HCT116 (cell line): ENCODE measurements around the gene AGAP1.

Source experiments
- POLR2A ChIP-seq: IDR thresholded peaks from 2 replicates; pipeline ENCODE4 v1.7.0; 2011; ENCODE audit warnings: borderline replicate concordance; ENCODE audit not compliant: insufficient read depth, insufficient read length; ENCODE audit errors: extremely low read depth
- POLR2AphosphoS5 ChIP-seq: IDR thresholded peaks from 2 replicates; pipeline ENCODE4 v1.6.1; 2011; ENCODE audit warnings: mild to moderate bottlenecking, low read depth, low read length, moderate library complexity
- RAD21 ChIP-seq: IDR thresholded peaks from 2 replicates; pipeline ENCODE4 v1.6.1; 2012; ENCODE audit warnings: low read depth, mild to moderate bottlenecking
- SRF ChIP-seq: IDR thresholded peaks from 2 replicates; pipeline ENCODE4 v1.6.1; 2012; ENCODE audit warnings: low read depth
- ZFX ChIP-seq: fragments of 450-650 bp; IDR thresholded peaks from 2 replicates; pipeline ENCODE4 v1.6.1; 2017
- TF ChIP-seq, protein P1 (sequence below), 3 experiments: fragments of 200-600 bp in 1 of 3; sonication (generic) in 1 of 3; IDR thresholded peaks in 2 of 3; conservative IDR thresholded peaks in 1 of 3; 2 replicates each; pipeline ENCODE4 v1.5.1; 2012 to 2017; ENCODE audit warnings: low read depth in 2 of 3, low read length in 2 of 3, antibody characterized with exemption in 1 of 3, borderline replicate concordance in 1 of 3, control low read depth in 1 of 3, mild to moderate bottlenecking in 1 of 3, mixed read lengths in 1 of 3, mixed run types in 1 of 3, moderate library complexity in 1 of 3; ENCODE audit not compliant: insufficient read depth in 1 of 3

GRCh38 chr2:235812185-235812665 lies 318.4 kb downstream of the AGAP1 start:
- TF ChIP-seq, protein P1, sequence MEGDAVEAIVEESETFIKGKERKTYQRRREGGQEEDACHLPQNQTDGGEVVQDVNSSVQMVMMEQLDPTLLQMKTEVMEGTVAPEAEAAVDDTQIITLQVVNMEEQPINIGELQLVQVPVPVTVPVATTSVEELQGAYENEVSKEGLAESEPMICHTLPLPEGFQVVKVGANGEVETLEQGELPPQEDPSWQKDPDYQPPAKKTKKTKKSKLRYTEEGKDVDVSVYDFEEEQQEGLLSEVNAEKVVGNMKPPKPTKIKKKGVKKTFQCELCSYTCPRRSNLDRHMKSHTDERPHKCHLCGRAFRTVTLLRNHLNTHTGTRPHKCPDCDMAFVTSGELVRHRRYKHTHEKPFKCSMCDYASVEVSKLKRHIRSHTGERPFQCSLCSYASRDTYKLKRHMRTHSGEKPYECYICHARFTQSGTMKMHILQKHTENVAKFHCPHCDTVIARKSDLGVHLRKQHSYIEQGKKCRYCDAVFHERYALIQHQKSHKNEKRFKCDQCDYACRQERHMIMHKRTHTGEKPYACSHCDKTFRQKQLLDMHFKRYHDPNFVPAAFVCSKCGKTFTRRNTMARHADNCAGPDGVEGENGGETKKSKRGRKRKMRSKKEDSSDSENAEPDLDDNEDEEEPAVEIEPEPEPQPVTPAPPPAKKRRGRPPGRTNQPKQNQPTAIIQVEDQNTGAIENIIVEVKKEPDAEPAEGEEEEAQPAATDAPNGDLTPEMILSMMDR (IDR thresholded peaks at IDR 0.05 in 2 of 3, conservative IDR thresholded peaks at IDR 0.05 in 1 of 3; ENCODE audit: borderline replicate concordance in 1 of 3, insufficient read depth in 1 of 3, low read depth in 2 of 3, low read length in 2 of 3) = no peak
- no peak for TF ChIP-seq POLR2A
- TF ChIP-seq ZFX = no peak
- no peak for TF ChIP-seq POLR2AphosphoS5
- no peak for TF ChIP-seq RAD21
- TF ChIP-seq SRF = no peak
